KG1 (cell line): ENCODE data around the gene ZFHX3.

Experiments
- DNase-seq: peaks from one replicate; lab custom pipeline; 2025; lab: John Stamatoyannopoulos, UW

Gene ZFHX3

DNA sequence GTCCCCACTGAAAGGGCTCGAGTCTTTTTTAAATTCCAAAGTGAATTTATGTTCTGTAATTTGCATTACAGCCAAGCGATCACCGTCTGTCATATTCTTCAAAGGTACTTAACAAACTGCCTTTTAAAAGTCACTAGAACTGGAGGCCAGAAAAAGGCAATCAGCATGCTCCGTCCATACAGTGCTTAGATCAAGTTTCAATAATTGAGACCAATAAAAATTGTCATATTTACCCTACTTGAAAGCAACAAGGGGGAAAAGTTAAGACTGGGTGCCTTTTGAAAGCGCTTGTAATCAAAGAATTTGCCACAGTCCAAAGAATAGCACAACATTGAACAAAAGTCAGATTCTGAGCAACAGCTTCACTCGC lies 9.0 kb upstream of the ZFHX3 start:
- DNase-seq, result no peak

DNA sequence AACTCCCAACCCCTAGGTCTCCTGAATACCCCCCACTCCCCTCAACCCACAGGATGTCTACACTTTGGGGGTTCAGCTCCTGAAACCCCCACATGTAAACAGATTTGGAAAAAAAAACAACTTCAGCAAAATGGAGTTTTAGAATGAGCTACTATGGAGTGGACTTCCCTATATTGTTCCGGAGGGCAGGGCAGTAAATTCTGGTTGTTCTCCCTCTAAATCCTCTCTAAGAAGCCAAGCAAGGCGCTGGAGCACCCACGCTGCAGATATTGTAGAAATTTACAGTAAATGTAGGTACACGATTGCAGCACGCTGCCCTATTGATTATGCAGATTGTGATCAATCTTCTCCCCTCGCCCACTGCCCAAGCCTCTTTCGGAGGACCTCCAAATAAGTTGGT lies 8.5 kb upstream of the ZFHX3 start:
- no peak for DNase-seq

DNA sequence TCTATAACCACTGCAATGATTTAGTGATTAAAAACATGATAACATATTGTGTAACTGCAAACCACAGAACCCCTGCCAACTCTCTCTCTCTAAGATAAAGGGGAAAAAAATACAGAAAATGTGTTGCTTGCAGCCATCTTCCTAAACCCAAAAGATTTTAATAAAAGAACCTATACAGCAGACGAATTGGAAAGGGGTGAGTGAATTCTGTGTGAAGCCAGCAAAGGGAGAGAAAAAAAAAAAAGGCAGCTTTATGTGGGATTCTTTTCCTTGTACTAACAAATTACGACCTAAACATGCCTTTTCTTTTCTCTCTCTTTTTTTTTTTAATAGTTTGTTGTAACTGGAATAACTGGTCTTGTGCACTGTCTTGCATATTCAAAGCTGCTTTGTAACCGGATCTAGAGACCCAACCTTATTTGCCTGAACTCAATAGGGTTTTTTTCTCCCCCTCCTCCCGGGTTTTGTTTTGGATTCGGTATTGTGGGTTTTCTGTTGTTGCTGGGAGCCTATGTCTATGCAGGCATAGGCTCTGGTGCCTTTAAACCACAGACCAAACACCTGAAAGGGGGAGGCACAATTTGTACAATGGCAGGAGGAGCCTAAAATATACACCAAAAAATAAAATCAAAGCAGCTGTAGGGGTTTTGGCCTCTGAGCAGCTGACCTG lies 7.0 kb upstream of the ZFHX3 start:
- no peak for DNase-seq

DNA sequence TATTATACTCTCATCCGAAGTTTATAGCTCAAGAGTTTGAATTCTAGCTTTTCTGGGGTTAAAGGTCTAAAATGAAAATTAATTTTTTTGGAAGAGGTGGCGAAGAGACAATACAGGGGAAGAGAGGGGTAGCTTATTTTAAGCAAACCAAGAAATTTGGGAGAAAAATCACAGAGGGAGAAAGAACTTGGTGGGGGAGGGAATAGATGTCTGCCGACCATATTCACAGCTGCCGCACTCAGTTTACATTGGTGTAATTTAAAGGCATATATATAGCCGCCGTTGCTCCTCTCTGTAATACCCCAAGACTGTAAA lies 6.5 kb upstream of the ZFHX3 start:
- DNase-seq, result no peak

DNA sequence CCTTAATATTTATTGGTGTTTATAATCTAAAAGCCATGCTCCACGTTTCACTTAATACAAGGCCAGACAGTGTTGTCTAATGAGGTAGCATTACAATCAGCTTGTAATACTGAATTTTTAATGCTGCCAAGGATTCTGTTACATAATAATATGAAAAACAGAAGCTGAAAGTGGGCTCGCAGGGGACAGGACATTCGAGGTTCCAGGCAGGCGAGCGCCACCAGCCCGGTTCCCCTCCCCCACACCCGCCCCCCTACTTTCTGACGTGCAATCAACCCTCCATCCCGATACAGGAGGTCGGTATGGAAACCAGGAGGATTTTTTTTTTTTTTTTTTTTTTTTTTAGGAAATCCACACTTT lies 6.2 kb upstream of the ZFHX3 start:
- no peak for DNase-seq

DNA sequence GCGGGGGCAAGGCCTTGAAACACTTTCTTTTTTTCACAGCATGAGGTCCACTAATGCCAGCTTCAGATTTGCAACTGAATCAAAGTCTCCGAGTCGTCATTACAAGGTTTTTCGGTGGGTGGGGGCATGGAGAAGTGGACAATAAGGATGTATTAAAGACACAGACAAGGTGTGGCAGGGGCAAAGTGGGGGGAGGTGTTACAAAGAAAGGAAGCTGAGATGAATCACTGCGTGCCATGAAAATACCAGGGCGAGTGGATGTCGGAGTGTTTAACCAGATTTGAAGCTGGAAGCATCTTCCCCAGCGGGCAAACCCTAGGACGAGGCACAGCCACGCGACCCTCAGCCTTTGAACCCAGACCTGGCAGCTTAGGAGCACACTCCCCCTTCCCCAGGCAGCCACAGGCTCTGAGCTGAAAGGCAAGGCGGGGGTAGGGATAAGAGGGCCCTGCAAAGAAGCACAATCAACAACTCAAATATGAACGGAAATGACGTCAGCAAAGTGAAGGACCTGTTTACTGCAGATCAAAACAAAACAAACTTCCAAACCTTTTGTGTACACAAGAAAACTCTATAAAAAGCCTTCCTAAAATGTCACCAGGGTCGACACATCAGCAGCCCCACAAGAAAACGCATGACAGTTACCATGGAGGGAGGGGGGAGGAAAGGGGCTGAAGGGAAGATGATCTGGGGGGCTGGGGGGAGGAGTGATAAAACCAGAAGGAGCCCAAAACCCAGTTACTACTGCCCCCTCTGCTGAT lies 5.6 kb upstream of the ZFHX3 start:
- DNase-seq, result no peak

DNA sequence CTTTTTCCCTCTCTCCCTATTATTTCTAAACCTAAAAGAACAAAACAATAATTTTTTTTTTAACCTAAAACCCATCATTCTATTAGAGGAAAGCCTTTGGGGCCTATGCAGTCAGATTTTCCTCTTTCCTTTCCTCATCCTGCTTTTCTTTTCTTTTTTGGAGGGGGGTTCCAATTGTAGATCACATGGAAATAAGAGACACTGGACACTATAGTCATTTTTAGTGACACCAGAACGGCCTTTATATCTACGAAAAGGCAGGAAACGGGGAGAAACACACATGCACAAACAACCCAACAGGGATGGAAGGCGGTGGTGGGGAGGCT lies 5.1 kb upstream of the ZFHX3 start:
- no peak for DNase-seq

DNA sequence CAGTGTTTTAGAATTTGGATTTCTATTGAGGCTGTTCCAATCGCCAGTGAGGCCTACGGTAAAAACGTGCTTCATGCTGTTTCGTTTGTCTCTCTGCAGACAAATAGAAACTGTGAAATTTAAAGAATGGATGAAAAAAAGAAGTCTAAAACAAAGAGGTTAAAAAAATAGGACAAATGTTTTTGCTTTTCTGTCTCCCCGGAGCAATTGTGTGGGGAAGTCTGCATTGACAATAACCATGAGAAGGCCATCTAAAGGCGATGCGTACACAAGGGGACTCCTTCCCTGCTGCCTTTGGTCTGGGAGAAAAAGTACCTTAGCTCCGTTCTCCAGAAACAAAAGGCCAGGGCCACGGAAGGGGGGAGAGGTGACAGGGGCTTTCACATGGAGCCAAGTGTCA lies 4.6 kb upstream of the ZFHX3 start:
- no peak for DNase-seq

DNA sequence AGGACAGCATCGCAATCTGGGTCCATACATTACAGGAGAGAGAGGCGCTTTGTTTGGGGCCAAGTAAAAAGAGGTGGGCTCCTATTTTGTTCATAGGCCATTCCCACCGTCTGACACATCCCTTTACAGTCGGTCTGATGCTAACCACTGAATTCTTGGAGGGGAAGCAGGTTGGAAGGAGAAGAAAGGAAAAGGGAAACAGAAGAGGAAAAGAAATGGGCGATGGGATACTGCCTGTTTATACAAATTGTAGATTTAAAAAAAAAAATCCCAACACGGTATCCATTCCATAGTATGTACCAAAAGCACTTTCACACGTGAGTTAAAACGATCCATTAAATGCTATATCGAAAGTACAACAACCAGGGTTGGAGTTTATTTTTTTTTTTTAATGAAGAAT lies 4.0 kb upstream of the ZFHX3 start:
- DNase-seq, result no peak

DNA sequence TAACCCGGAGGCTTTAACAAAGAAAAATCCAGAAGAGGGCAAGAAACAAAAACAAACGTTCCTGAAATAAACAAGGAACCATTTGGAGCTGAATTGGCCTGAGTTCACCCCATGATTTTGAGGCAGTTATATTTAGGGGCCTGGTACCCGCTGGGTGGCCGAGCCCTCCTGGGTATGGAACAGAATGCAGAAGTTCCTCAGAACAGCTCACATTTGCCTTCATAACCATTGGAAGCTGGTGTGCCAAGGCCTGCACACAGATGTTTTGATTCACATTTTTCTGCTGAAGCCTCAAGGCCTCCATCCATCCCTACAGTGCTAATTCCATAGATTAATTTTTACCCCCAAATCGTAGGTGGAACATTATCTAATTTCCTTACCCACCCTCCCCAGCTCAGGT lies 3.3 kb upstream of the ZFHX3 start:
- DNase-seq, result no peak

DNA sequence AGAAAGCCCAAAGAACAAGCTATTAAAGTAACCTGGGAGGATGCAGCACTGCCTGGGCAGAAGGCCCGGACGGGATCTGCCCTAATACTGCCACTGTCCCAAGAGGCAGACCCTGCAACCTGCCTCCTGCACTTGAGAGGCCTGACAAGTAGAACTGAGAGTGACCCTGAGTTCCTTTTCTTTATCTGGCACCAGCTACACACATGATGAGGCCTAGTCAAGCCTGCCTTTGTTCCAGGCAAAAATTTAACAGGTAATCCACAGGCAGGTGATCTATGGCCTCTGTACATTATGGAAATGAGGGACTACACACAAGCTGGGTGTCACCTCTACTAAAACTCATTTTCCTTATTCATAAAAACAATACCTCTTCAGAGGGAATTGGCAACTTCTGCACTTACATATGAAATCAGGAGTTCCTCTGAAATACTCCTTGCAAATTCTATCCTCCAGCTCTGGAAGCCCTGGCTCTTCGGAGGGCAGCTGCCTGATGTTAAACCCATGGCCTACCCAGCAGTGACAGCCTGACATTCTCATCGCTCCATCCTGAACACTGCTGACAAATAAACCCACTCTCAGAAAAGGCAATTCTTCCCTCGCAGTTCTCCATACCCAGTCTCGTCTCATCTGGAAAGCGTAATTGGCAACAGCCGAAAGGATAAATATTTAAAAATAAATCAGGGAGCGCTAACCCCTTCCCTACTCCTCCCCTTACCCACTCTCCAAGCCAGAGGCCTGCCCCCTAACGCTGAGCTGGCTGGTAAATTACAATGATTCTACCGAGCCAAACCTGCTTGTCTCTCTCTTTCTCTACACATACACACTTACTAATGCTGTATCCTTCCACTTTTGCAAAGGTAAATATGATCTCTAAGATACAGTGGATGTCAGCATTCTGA lies 2.5 kb upstream of the ZFHX3 start:
- no peak for DNase-seq

DNA sequence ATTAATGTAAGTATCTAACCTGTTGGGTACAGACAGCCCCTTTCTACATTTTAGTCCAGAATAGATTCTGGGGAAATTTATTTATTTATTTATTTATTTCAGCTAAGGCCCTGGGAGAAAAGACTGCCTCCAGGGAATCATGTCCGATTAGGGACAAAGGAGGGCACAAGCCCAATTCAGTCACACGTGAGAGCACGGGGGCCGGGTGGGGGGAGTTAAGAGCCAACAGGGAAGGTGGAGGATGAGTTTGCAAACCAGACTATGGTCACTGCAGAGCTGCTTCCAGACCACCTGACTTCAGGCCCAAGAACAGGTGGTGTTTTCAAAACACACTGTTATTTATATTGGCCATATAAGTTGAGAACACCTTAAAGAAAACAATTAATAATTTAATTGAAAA lies 1.6 kb upstream of the ZFHX3 start:
- no peak for DNase-seq

DNA sequence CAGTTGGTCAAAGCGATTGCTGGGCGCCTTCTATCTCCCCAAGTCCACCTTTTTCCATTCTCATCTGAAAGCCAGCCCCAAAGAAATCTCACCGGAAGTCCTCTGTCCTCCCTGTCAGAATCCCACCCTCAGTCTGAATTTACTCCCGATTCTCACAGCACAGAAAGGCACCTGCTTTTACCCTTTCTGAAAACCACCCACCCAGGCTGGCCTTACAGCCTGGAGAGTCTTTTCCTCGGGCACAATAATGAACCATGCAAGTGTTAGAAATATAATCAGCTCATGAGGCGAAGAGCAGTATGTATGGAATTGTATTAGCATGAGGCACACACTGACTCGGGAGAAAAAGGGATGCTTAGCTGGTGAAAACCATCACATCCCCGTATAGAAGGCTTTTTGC lies 1.2 kb upstream of the ZFHX3 start:
- no peak for DNase-seq

DNA sequence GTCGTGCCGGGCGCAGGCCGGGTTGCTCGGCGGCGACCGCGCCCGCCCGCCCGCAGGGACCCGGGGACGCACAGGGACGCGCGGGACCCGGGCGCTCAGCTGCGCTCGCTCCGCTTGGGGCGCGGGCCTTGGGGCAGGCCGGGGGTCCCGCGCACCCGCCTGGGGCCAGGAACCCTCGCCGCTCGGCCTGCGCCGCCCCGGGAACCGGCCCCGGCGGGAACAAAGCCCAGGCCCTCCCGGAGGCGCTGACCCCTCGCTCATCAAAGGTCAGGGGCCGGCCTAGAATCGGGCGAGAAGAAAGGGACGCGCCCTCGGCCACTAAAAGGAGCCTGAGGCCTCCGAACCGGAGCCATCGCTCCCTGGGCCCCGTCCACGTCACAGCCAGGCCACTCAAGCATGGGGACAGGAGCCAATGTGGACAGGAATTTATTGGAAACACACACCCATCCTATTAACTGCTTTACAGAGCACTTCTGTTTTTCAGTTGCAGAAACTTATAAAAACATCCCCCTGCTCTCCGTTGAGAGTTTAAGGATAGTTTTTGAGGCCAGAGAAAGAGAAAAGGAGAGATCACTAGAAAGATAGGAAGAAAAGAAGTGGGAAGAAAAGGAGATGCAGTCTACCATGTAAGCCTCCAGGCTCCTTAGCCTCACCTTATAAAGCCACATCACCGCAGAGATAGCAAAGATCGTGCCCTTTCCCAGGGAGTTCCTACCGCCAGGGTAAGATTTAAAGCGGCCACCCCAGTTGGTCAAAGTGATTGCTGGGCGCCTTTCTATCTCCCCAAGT lies 558 bp upstream of the ZFHX3 start:
- no peak for DNase-seq

DNA sequence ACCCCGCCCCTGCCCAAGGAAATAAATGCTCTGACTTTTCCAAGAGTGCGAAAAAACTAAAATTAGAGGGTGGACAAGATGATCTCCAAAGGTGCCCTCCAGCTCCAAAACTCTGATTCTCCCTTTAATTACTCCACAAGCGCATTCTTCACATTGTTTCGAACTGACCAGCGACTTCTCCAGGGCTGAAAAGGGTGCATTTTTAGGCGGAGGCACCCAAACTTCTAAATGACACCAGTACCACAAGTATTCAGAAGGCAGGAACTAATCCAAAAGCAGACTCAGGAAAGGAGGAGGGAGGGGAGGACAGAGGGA lies 750 bp downstream of the ZFHX3 start:
- no peak for DNase-seq

DNA sequence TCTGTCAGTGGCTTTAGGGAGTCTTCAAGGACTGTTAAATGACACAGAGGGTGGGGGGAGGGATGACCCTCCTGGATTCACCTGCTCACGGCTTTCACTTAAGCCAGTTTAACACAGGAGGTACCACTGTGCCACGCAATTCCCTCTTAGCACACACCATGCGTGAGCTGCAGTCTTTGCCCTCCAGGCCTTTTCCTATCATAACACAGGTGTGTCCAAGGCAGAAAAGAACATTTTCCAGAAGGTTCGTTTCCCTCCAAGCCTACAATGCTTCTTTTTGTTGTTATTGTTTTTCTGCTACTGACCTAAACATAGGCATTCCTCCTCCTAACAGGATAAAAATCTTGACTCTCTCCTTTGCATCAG lies 1.1 kb downstream of the ZFHX3 start:
- DNase-seq, result no peak

DNA sequence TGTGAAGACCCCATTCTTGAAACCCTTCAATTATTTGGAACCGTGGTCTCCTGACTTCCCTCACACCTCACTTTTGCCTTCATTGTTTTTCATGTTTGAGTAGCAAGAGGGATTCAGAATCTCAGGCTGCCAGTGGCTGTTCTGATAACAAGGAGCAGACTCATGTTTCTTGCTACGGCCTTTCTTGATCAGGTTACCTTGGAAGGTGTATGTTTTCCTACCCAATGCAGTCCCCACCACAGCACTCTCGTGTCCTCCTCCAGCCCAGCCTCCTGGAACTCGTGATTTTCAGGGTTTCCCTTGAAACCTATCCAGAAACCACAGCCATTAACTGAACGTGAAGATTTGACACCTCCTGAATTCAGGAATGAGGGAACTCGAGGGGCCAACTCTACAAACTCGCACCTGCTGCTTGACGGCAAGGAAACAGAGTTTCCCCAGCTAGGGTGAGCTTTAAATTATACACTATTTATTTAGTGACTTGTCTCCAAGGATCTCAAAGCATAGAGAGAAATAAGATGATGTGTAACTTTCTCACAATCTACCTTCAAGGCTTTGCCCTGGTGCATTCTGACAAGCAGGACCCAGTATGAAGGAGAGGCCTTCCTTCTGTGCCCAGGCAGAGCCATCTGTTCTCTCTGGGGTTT lies 1.6 kb downstream of the ZFHX3 start:
- no peak for DNase-seq

DNA sequence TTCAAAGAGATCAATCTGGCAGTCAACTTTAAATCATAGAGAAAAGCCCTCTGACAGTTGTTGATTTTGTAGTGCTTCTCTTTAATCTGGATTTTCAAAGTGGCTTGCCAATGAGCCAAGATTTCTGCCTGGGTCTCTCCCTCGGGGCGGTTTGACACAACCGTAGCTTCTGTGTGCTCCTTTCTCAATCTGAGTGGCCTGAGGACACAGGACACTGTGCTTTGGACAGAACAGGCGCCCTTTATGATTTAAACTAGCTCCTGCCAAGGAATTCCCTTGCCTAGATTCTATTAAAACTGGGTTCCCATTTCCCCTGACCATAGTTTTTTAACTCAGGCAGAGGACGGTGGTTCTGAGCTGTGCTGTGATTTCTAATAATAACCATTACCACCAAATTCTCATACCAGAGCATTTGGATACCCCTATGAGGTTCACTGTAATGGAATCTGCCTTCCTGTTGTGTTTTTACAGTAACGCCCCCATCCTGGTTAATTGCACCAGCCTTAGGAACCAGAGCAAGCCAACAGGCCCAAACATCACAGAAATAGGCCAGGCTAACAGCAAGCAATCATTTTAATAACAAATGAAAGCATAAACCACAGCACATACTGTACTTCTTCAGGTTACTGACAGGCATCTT lies 4.0 kb downstream of the ZFHX3 start:
- DNase-seq, result no peak

DNA sequence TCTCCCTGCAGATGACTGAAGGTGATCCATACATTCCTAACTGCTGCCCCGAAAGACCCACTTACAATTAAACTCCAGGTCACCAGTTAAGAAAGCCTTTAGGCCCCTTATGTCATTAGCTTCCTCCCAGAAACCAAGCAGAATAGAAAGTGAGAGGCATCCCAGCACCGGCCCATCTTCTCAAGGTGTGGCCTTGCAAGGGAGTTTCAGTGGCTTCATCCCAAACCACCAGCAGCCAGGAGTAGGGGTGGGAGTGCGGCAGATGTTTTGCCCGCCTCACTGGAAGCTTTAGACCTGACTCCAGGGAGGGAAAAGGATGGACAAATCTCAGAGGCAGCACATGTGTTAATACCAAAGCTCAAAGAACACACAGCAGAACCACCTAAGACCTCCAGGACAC lies 5.1 kb downstream of the ZFHX3 start:
- DNase-seq, result no peak

DNA sequence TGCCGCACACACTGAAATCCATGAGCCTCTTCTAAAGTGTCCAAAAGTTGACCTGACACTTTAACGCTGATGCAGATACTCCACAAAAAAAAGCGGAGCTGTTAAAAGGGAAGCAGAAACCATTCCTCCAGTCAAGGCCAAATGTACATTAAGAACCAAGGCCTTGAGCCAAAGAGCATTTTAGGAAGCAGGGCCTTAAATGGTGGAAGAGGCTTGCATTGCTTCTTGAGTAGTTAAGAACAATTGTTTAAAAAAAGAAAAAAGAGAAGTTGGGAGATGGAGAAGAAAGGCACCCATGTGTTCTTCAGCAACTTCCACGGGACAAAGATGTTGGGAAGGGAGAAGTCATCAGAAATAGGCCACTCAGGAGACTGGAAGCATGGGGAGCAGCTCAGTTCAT lies 6.3 kb downstream of the ZFHX3 start:
- DNase-seq, result no peak

DNA sequence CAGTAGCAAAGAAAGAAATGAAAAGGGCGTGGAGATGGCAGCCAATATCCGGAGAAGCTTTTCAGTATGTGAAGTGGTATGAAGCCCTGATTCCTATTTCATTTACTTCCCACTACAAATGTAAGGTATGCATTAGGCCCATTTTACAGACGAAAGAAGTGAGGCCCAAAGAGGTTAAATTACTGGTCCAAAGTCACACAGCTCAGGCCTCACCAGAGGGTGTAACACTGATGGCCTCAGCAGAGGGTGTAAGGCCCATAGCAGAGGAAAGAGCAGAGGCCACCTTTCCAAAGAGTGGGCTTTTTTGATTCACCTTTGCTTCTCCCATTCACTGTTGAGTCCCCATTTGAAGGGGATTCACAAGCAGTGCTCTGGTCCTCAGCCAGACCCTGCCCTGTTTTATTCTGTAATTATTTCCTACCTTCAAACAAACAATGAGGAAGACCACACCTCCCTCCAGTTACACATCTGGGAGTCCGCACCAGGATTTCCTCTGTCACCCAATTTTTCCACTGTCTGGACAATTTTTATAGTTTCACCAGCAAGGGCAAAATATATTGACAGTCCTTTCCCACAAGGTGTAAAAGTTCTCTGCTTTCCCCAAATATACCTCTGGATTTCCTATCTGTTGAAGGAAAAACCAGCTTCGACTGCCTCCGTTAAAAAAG lies 7.1 kb downstream of the ZFHX3 start:
- DNase-seq, result no peak
